COLO668 (cell line): ENCODE results near the gene RPLP2.

Experiments used
- DNase-seq: peaks from one replicate; lab custom pipeline; 2025; ENCODE audit not compliant: unreplicated experiment; lab: John Stamatoyannopoulos, UW

RPLP2 gene

DNA sequence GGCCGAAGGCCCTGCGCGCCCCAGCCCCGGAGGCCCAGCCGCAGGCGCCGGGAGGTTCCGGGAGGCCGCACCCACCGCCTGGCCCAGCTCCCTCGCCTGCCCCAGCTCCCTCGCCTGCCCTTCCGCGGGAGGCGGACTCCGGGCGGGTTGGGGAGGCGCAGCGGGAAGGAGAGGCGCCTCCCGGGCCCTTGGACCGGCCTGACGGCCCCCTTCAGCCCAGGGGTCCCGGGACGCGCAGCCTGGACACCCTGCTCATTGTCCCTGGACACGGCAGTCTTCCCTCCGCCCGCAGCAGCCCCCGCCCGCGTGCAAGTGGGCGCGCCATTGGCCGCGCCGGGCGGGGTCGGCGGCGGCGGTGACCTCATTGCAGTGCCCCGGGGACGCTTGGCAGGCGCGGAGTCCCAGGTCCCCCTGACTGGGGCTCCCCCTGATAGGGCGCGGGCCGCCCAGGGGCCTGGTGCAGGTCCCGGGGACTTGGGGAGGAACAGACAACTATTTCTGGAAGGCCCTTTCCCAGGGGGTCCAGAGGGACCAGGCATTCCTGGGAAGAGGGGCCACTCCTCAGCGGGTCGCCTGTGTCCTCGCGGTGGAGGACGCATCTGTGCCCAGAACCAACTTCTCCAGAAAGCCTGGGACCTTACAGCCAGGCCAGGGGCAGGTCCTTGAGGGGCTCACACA is 23.5 kb downstream of the RPLP2 start:
- peak; percentile 53 for DNase-seq

GRCh38 chr11:833849-834311 is 24.1 kb downstream of the RPLP2 start:
- no peak for DNase-seq

DNA sequence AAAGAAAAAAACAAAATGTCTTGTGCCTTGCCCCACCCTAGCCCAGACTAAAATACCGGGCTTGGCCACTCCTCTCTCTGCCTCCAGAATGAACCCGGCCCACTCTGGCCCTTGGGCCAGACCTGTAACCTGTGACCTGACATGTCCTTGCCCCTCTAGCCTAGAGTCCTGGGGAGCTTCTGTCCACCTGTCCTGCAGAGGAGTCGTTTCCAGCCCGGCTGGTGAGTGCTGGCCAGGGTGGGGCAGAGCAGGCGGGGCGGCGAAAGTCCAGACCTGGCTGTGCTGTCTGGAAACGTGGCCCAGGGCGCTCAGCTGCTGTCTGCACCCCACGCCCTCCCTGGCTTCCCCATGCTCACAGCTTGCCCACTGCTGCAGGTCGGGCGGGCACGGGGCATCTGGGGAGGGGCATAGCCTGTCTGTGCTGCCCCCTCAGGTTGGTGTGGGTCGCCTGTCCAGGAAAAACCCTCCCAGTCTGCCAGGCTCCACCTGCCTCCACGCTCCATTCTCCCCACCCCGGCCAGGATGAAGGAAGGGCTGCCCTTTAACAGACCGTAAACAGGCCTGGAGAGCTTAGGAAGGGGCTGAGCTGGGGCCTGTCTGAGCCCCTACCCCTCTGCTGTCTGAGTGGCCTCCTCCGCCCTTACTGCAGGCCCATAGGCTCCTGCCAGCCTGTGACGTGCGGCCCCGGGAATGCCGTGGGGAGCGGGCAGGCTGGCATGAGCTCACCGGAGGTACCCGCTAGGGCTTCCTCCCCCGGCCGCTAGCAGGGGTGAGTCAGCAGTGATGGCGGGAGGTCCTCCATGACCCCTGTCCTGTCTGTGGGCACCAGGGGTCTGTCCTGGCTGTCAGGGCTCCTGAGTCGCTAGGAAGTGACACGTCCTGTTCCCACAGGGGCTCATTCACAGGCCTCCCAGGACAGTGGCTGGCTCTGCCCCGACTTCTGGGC is 24.9 kb downstream of the RPLP2 start:
- DNase-seq, result peak; percentile 59

GRCh38 chr11:836274-836673 is 26.5 kb downstream of the RPLP2 start:
- no peak for DNase-seq

GRCh38 chr11:836700-837099 is 26.9 kb downstream of the RPLP2 start:
- no peak for DNase-seq

- DNase-seq, result no peak
Measured at GRCh38 chr11:837189-837989, 27.6 kb downstream of the RPLP2 start.

- no peak for DNase-seq
Measured at GRCh38 chr11:837990-838307, 28.2 kb downstream of the RPLP2 start.

DNA sequence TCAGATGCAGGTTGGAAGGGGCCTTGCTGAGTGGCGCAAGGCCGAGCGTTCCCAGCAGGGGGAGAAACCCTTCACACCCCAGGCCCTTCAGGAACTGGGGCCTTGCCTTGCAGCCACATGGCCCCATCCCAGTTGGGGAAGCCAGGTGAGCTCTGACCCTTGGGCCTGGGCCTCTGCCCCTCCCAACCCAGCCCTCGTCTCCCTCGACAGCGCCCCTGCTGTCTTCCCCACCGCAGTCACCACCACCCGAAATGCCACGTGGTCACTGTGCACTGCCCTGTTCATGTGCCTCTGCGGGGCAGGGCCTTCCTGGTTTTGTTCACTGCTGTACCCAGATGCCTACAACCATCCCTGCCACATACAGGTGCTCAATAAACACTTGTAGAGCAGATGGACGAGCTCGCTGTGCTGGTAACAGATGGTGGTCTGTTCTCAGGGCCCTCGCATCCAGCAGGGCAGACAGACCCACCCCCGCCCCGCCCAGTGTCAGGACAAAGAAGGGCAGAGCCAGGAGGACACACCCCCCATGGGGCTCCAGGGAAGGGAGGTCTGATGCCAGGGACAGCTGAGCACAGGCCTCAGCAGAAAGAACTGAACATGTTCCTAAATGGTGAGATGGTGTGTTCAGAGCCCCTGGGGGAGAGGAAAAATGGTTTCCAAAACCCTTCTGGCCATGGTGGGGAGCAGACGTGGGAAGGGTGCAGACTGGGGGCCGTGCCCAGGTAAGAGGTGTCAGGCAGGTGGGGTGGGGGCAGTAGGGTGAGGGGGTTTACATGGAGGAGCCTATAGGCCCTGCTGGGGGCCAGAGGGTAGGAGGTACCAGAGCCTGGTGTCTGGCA is 28.9 kb downstream of the RPLP2 start:
- DNase-seq, result no peak

- no peak for DNase-seq
Measured at GRCh38 chr11:839280-839623, 29.5 kb downstream of the RPLP2 start.

- no peak for DNase-seq
Measured at GRCh38 chr11:839875-840617, 30.3 kb downstream of the RPLP2 start.

- no peak for DNase-seq
Measured at GRCh38 chr11:841981-842369, 32.2 kb downstream of the RPLP2 start.

GRCh38 chr11:842370-843002 is 32.7 kb downstream of the RPLP2 start, which contains the start of the genes POLR2L and TSPAN4:
Gene POLR2L, minus strand, starts transcription at chr11:842529. Its CDS starts 21 bp downstream, at chr11:842508.
Gene TSPAN4, plus strand, starts transcription at chr11:842852. Its CDS starts 7,453 bp downstream, at chr11:850305.
- peak; percentile 77 for DNase-seq

DNA sequence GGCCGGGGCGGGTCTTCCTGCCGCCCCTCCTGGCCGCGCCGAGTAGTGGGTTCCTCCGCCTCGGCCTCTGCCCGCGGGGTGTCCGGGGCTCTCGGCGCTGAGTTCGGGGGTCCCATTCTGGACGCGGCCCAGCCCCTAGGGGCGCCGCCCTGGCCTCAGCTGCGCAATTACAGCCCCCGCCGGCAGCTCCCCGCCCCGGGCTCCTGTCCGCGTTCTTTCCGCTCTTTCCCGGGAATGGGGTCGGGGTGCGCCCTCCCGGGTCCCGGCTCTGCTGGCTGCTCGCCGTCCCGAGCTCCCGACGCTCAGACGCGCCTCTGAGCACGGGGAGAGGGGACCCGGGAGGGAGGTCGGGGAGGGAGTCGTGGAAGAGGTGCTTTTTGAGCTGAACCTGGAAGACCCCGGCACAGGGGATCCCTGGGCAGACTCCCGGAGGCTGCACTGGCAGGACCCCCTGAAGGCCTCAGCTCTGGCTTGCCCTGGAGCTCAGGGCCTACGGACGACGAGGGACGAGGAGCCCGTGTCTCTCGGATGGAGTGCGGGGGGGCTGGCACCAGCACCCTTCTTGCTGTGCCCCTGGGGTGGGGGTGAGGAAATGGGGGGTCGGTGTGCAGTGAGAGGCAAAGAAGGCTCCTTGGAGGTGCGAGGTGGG is 33.4 kb downstream of the RPLP2 start:
- DNase-seq, result no peak

- peak; percentile 3 for DNase-seq
Measured at GRCh38 chr11:843818-844692, 34.3 kb downstream of the RPLP2 start.

DNA sequence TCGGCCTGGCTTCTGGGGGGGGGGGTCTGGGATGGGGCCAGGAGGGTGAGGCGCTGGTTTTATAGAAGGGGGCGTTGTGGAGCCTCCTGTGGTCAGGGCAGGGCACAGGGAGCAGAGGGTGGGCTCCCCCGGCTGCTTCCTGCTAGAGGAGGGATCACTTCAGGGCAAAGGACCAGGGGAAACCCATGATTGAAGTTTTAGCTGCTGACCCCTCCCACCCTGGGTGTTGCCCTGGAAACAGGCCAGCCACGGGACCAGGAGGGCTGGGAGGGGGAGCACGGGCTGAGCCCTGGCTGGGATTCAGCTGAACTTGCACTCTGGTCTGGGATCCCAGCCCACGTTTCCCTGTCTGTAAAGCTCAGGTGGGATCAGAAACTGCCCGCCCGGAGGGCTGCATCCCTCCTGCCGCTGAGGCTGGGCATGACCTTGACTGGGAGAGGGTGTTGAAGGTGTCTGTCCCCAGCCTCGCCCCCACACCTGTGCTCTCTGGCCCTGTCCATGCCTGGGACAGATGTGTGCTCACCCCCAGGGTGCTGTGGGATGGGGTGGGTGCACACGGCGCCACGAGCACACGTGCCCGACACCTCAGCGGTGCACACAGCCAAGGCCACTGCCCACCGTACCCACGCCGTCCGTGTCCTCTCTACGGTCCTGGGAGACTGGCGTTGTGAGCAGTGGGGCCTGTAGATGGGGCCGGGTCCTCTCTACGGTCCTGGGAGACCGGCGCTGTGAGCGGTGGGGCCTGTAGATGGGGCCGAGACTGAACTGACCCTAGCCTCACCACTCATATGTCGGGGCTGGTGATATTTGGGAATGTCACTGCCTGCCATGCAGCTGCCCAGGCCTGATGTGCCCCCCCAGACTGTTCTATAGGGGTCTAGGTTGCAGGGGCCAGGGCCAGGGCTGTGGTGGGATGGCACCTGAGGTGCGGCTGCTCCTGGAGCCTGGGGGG is 35.2 kb downstream of the RPLP2 start:
- no peak for DNase-seq

GRCh38 chr11:845872-846495 is 36.2 kb downstream of the RPLP2 start:
- no peak for DNase-seq
